Skeletal muscle tissue (tissue), 4 donors: Measurements from ENCODE around the gene SCGB1A1. TPM values are rescaled to one million over a fixed set of nuclear protein-coding genes. Genes with fewer than 3 reads are reported as not detected.
"Not testable (repeated sequence)": the region's sequence is repeated elsewhere in the genome, so short reads cannot be mapped to it uniquely, and the experiment has no call there.

Source experiments
- H3K27ac ChIP-seq: one replicate; pipeline ENCODE4 v1.7.0; 2013; ENCODE audit warnings: mild to moderate bottlenecking, low read depth, low read length, inconsistent platforms
- H3K27me3 ChIP-seq, 3 donors: one replicate each; pipeline ENCODE4 v1.7.0; 2013; ENCODE audit warnings: low read length in 3 of 3; ENCODE audit not compliant: control insufficient read depth in 3 of 3, insufficient read depth in 3 of 3
- H3K36me3 ChIP-seq, 3 donors: one replicate each; pipeline ENCODE4 v1.7.0; 2013; ENCODE audit warnings: low read length in 3 of 3; ENCODE audit not compliant: control insufficient read depth in 3 of 3, insufficient read depth in 3 of 3
- H3K4me1 ChIP-seq, 3 donors: one replicate each; pipeline ENCODE4 v1.7.0; 2013; ENCODE audit warnings: low read length in 3 of 3, mild to moderate bottlenecking in 3 of 3; ENCODE audit not compliant: control insufficient read depth in 3 of 3, insufficient read depth in 3 of 3
- H3K4me3 ChIP-seq, 3 donors: one replicate each; pipeline ENCODE4 v1.7.0; 2013; ENCODE audit warnings: low read length in 3 of 3
- H3K9ac ChIP-seq, 3 donors: one replicate each; pipeline ENCODE4 v1.7.0; 2013; ENCODE audit warnings: low read length in 3 of 3, mild to moderate bottlenecking in 3 of 3, moderate library complexity in 2 of 3, low read depth in 1 of 3
- H3K9me3 ChIP-seq, 3 donors: one replicate each; pipeline ENCODE4 v1.7.0; 2013; ENCODE audit warnings: low read length in 3 of 3; ENCODE audit not compliant: control insufficient read depth in 3 of 3
- total RNA-seq: library from RNA; depleted of rRNA; stranded (reverse); fragments of >200 nt; gene quantifications from one replicate; pipeline ENCODE4 v1.2.3, GENCODE V29; 2014
- donor health status: Osteomylitis.

Gene SCGB1A1
- total RNA-seq, 1 donor from 2014 or later: not detected

GRCh38 chr11:62444835-62445234, 26.0 kb downstream of the SCGB1A1 start:
- Histone ChIP-seq H3K27ac (peak overlapping the region; percentile 78), H3K4me1 (peaks cover 32 to 33% (median 33%) of the 10 kb centered on the region in 3 donors), H3K27me3 (no peaks in the 10 kb centered on the region), H3K9ac (peak overlapping the region; percentile 65 to 80 (median 75)), H3K36me3 (no peaks in the 10 kb centered on the region), H3K4me3 (peak overlapping the region; percentile 66 to 83 (median 78)), H3K9me3 (no peaks in the 10 kb centered on the region)

GRCh38 chr11:62445314-62445740, 26.5 kb downstream of the SCGB1A1 start:
- no peaks in the 10 kb centered on the region for H3K36me3 ChIP-seq
- H3K4me1 ChIP-seq: peaks cover 27 to 29% (median 28%) of the 10 kb centered on the region in 3 donors
- H3K4me3 ChIP-seq: peak overlapping the region in 2 of 3 donors; percentile 78 to 83
- peak overlapping the region in 1 of 3 donors; percentile 75 for H3K9ac ChIP-seq
- H3K9me3 ChIP-seq: no peaks in the 10 kb centered on the region
- H3K27me3 ChIP-seq: no peaks in the 10 kb centered on the region
- peak overlapping the region; percentile 78 for H3K27ac ChIP-seq

GRCh38 chr11:62446091-62446490, 27.3 kb downstream of the SCGB1A1 start:
- H3K4me3 ChIP-seq: no peak overlapping the region
- H3K9me3 ChIP-seq: no peaks in the 10 kb centered on the region
- H3K27ac ChIP-seq: no peak overlapping the region
- H3K9ac ChIP-seq: no peak overlapping the region
- H3K36me3 ChIP-seq: no peaks in the 10 kb centered on the region
- no peaks in the 10 kb centered on the region for H3K27me3 ChIP-seq
- H3K4me1 ChIP-seq: peaks cover 23 to 26% (median 24%) of the 10 kb centered on the region in 3 donors

GRCh38 chr11:62449451-62449851, 30.6 kb downstream of the SCGB1A1 start:
- H3K9me3 ChIP-seq: no peaks in the 10 kb centered on the region
- H3K36me3 ChIP-seq: no peaks in the 10 kb centered on the region
- H3K9ac ChIP-seq: no peak overlapping the region
- peaks cover 16% of the 10 kb centered on the region in 3 donors for H3K4me1 ChIP-seq
- H3K4me3 ChIP-seq: no peak overlapping the region
- no peaks in the 10 kb centered on the region for H3K27me3 ChIP-seq
- H3K27ac ChIP-seq: no peak overlapping the region

- H3K4me3 ChIP-seq, H3K9ac ChIP-seq, H3K27ac ChIP-seq, H3K27me3 ChIP-seq, H3K9me3 ChIP-seq, H3K36me3 ChIP-seq: not testable (repeated sequence)
- peaks cover 11 to 13% (median 11%) of the 10 kb centered on the region in 3 donors for H3K4me1 ChIP-seq
These were observed 31.1 kb downstream of the SCGB1A1 start for GRCh38 chr11:62449912-62450311.

- no peaks in the 10 kb centered on the region for H3K9me3 ChIP-seq
- H3K36me3 ChIP-seq: no peaks in the 10 kb centered on the region
- H3K4me3 ChIP-seq: no peak overlapping the region
- H3K27ac ChIP-seq: no peak overlapping the region
- H3K9ac ChIP-seq: no peak overlapping the region
- peaks cover 5 to 7% (median 7%) of the 10 kb centered on the region in 3 donors for H3K4me1 ChIP-seq
- no peaks in the 10 kb centered on the region for H3K27me3 ChIP-seq
These were observed 31.9 kb downstream of the SCGB1A1 start for GRCh38 chr11:62450543-62451240.

GRCh38 chr11:62451241-62451621, 32.4 kb downstream of the SCGB1A1 start:
- H3K9me3 ChIP-seq: peaks cover 0 to 2% (median 0%) of the 10 kb centered on the region in 3 donors
- no peak overlapping the region for H3K27ac ChIP-seq
- H3K9ac ChIP-seq: no peak overlapping the region
- no peaks in the 10 kb centered on the region for H3K27me3 ChIP-seq
- H3K4me1 ChIP-seq: peaks cover 0 to 3% (median 2%) of the 10 kb centered on the region in 3 donors
- no peak overlapping the region for H3K4me3 ChIP-seq
- no peaks in the 10 kb centered on the region for H3K36me3 ChIP-seq

- no peak overlapping the region for H3K9ac ChIP-seq
- no peaks in the 10 kb centered on the region for H3K36me3 ChIP-seq
- H3K4me3 ChIP-seq: no peak overlapping the region
- H3K27me3 ChIP-seq: no peaks in the 10 kb centered on the region
- H3K9me3 ChIP-seq: peaks cover 0 to 2% (median 0%) of the 10 kb centered on the region in 3 donors
- no peaks in the 10 kb centered on the region for H3K4me1 ChIP-seq
- H3K27ac ChIP-seq: no peak overlapping the region
These were observed 33.4 kb downstream of the SCGB1A1 start for GRCh38 chr11:62452261-62452660.

GRCh38 chr11:62452839-62453468, 34.1 kb downstream of the SCGB1A1 start:
- Histone ChIP-seq H3K9ac (no peak overlapping the region), H3K27ac (no peak overlapping the region), H3K4me3 (no peak overlapping the region), H3K36me3 (no peaks in the 10 kb centered on the region), H3K9me3 (peaks cover 0 to 2% (median 0%) of the 10 kb centered on the region in 3 donors), H3K4me1 (no peaks in the 10 kb centered on the region), H3K27me3 (no peaks in the 10 kb centered on the region)

GRCh38 chr11:62456630-62457029, 37.8 kb downstream of the SCGB1A1 start:
- peaks cover 0 to 2% (median 0%) of the 10 kb centered on the region in 3 donors for H3K9me3 ChIP-seq
- no peak overlapping the region for H3K9ac ChIP-seq
- no peaks in the 10 kb centered on the region for H3K27me3 ChIP-seq
- H3K27ac ChIP-seq: no peak overlapping the region
- H3K4me3 ChIP-seq: no peak overlapping the region
- H3K4me1 ChIP-seq: peaks cover 0 to 3% (median 0%) of the 10 kb centered on the region in 3 donors
- no peaks in the 10 kb centered on the region for H3K36me3 ChIP-seq
